HG02642 (cell line): ENCODE data around the gene FAM151B.

ENCODE experiments used
- ATAC-seq: cut with Tn5 transposase; IDR thresholded peaks from one replicate; pipeline ENCODE4 v1.9.1; 2021; ENCODE audit warnings: mild to moderate bottlenecking; ENCODE audit not compliant: unreplicated experiment, poor library complexity

Gene FAM151B

DNA sequence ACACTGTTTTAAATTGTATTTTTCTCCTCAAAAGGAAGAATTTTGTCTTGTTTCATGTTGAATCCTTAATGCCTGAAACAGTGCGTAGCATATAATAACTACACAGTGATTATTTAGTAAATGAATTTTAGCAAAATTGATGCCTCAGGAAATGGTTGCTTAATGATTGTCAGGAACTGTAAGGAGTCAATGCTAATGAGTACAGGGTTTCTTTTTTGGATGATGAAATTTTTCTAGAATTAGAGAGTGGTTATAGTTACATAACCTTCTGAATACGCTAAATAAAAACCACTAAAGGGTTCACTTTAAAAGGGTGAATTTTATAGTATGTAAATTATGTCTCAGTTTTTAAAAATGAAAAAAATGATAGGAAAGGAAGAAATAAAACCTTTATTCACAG, 14.9 kb downstream of the FAM151B start:
- no peak for ATAC-seq

DNA sequence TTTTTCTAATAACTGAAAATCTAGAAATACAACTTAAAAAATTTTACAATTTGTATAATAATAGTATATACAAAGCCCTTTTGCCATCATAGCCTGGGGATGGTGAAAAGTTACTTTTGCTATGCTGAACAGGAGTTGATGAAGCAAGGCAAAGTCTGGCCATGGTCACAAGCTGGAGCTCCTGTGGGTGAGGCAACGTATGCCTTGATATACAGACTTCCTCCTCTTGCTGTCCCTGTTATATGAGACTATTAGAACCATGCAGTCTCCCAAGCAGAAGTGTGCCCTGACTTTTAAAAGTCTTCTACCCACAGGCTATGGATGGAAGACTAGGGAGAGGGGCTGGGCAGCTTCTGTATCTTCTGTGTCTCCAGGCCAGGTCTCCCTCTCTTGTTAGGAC, 15.7 kb downstream of the FAM151B start:
- ATAC-seq: no peak

DNA sequence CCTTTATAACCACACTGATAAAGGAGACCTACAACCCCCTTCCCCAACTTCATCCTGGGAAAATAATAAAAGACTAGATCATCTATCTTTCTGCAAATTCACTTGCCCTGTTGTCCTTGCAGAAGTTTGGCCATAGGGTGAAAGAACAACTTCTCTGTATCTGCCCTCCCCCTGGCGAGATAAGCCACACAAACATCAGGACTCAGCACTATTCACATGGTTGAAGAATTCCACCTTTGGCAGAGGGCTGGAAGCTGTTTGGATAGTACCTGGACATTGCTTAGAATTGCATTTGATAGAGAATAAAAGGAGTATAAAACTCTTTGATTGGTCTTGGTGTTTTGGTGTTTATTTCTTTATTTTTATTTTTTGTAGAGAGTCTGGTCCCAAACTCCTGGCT, 16.9 kb downstream of the FAM151B start:
- ATAC-seq: no peak

DNA sequence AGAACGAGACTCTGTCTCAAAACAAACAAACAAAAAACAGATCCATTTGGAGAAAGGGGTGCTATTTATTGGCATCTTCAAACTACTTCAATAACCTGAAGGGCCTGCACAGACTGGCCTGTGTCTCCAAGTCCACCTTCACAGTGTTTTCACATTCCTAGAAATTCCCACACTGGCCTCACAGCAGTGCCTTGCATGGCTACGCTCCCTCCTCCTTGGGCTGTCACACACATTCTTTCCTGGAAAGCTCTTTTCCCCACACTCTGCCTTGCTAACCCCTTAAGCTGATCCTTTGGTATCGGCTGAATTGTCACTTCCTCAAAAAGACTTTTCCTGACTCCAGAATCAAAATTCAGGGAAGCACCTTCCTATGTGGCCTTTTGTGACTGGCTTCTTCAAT, 19.8 kb downstream of the FAM151B start:
- no peak for ATAC-seq

DNA sequence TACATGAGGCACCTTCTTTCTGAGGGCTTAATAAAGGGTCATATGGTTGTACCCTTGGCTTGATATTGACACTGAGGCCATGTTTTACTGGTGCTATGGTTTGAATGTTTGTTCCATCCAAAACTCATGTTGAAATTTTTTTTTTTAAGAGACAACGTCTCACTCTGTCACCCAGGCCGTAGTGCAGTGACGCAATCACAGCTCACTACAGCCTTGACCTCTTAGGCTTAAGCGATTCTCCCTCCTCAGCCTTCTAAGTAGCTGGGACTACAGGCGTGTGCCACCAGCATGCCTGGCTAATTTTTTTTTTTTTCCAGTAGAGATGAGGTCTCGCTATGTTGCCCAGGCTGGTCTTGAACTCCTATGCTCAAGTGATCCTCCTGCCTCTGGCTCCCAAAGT, 20.9 kb downstream of the FAM151B start:
- no peak for ATAC-seq

DNA sequence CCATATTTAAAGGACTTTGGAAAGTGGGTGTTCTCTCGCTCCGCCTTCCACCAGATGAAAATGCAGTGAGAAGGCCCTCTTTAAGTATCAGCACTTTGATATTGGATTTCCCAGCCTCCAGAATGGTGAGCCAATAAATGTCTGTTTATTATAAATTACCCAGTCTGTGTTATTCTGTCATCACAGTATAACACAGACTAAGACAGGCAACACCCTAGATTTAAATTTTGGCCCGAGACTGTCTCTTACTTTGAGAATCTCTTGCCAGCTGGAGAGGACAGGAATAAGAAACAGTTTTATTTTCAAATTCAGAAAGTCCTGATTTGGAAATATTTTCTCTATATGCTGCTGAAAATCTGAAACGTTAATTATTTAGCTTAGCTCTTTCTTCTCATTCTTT, 21.5 kb downstream of the FAM151B start:
- no peak for ATAC-seq

DNA sequence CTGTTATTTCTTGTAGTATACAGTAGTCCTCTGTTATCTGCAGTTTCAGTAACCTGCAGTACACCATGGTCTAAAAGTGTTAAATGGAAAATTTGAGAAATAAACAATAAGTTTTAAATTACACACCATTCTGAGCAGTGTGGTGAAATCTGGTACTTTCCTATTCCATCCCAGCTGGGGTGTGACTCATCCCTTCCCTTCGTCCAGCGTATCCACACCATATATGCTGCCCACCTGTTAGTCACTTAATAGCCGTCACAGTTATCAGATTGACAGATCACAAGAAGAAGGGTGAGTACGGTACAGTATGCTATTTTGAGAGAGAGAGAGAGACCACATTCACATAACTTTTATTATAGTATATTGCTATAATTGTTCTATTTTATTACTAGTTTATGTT, 28.9 kb downstream of the FAM151B start:
- ATAC-seq: no peak

DNA sequence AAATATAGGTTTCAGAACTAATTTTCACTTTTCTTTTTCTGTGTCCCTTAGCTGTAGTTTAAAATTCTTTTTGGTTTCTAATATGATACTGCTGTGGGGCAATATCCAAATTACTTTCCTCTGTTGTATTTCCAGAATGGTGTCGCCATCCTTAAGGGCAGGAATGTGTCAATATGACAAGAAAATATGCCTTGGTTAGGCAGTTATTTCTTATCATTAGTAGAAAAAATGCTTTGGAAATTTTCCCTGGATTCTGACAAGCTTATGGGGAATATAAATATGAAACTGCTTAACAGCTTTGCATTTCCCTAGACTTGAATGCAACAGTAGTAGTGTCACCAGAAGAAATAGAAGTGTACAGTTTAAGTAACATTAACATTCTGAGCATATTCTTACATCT, 52.8 kb downstream of the FAM151B start:
- no peak for ATAC-seq

DNA sequence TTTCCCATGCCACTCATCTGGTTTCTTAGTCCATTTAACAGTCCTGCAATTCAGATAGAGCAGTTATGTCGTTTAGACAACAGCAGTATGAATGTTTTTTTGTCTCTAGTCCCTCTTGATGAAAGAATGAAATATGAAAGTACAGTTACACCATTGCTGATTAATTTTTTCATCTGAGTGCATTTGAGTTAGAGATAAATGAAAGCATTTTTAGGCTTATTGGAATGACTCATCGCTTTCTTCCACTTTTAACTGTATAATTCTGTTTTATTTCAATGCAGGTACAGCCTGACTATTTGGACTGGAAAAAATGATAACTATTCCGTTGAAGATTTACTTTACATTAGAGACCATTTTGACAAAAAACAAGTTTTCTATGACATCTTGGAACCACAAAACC, 53.5 kb downstream of the FAM151B start:
- ATAC-seq: no peak

DNA sequence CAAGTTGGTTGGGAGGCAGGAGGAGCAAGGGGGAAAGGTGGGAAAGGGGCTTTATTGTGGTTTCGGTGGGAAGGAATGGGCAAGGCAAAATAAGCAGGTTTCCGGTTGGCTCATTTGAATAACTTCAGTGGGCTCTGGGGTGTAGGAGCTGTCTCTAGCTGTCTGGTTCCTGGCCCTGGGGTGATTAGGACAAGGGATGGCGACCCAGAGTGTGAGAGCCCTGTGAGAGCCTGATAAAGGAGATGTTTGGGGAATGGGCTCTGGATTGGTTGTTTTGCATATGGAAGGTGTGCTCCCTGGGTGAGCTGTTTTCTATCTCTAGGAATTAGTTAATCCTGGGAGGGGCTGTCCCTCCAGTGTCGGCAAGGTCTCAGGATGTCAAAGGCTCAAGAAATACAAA, 66.7 kb downstream of the FAM151B start:
- ATAC-seq: no peak

DNA sequence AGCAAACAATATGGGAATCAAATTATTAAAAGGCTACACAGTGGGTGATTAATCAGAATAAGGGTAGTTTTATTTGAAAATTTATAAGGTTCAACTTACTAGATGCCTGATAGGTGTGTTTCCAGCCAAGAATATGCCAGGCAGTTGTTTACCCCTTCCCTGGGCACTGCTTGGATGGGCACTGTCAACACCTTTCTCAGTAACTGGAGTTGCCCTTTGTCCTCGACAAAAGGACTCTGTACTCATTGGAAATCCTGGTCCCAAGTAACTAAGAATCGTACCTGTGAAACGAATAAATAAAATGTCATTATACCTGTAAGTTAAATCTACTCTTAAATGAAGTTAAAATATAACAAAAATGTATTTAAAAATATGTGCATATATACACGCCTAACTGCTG, 67.2 kb downstream of the FAM151B start:
- ATAC-seq: no peak

DNA sequence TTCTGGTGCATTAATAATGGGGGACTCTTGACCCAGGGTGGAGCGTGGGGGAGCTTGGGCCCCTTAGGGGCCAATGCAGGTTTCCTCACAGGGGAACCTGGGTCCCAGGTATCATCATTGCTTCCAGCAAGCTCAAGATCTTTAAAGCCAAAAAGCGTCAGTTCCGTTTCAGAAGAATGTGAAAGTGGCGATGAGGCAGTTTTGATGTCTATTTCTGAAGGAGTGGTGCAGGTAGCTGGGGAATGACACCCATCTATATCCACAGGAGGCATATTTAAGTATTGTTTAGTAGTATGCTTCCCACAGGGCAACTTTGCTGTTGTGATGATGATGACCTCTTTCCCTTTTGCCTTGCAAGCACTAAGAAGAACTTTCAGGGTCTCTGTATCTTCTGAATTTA, 71.3 kb downstream of the FAM151B start:
- no peak for ATAC-seq

DNA sequence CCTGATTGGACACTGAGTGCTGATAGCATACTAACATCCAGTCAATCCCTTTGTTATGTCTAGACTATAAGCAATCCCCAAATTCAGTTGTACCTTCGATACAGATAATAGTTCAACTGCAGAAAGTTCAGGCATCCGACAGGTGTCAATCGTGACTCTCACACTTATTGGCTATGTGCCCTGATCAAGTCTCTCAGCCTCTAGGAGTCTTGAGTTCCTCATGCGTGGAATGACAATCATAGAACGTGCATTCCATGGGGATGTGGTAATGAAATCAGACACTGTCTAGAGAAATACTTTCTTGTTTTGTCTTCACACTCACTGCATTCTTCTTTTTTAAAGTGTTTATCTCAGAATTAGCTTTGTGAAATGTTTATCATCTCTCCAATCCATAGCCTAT, 77.4 kb downstream of the FAM151B start:
- no peak for ATAC-seq

DNA sequence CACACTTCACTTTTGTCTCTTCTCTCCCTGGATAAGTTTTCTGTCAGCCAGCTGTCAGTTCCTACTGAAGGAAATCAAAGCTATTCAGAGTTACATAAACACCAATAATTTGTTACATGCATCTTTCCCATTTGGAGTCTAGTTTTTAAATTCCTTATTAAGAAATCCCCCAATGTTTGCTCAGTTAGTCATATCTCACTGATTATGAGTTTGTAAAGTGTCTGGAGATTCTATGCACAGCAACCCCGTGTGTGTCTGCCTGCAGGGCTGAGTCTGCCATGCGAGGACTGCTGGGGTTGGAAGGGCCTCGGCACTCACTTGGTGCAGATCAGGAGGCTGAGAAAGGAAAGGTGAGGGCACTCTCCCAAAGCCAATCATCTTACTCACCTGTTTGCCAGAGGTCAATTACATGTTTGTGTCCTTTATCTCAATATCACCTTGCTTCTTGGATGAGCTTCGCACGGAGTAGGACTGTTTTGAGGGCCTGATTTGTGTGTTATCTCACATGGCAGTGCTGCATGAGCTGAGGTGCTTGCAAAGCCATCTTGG, 78.9 kb downstream of the FAM151B start:
- no peak for ATAC-seq

DNA sequence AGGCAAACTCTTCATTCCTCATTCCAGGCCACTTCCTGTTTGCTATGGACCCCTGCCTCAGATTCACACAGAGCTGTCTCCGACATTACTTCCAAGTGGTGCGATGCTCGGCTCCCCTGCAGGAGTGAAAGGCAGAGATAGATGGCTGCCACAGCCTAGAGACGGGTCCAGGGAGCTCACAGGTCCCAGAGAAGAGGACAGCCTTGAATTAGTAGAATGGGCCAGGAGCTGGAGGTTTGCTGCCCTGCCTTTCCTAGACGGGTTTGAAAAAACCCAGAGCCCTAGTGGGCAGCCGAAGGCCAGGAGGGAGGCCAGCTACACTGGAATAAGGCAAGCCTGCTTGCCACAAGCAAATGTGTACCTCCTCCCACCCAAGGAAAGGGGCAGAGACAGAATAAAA, 80.4 kb downstream of the FAM151B start:
- no peak for ATAC-seq

DNA sequence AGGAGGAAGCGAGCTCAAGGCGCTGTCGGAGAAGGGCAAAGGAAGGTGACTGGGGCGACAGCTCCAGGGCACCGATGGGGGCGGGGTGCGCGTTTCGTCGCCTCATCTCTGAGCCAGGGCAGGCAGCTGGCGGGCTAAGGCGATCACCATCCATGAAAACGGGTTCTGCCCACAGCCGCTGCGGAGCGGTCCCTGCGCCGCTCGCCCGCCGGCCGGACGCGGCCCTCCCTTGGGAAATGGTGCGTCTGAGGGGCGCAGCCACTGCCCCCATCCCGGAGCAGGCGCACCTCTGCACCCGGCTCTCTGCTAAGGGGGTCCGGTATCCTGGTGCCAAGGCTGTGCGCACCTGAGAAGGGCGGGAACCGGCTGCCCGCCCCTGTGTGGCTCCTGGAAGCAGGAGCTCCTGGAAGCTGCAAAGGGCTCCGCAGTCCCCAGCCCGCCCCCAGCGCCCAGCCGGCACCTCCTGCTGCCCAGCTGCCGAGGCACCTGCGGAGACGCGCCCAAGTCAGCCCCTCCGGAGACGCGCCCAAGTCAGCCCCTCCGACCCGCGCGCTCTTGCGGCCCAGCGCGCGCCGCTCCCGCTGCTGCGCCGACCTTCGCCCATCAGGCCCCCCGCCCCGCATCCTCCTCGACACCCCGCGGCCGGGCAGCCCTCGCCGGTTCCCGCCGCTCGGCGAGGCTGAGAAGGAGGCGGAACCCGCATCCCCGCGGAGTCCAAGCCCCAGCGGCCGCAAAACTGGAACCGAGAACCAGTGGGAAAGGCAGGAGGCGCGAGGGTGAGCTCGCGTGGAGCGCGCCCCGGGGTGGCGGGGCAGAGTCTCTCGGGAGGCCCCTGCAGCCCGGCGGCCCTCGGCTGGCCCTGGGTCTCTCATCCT, 81.4 kb downstream of the FAM151B start:
- ATAC-seq: no peak

DNA sequence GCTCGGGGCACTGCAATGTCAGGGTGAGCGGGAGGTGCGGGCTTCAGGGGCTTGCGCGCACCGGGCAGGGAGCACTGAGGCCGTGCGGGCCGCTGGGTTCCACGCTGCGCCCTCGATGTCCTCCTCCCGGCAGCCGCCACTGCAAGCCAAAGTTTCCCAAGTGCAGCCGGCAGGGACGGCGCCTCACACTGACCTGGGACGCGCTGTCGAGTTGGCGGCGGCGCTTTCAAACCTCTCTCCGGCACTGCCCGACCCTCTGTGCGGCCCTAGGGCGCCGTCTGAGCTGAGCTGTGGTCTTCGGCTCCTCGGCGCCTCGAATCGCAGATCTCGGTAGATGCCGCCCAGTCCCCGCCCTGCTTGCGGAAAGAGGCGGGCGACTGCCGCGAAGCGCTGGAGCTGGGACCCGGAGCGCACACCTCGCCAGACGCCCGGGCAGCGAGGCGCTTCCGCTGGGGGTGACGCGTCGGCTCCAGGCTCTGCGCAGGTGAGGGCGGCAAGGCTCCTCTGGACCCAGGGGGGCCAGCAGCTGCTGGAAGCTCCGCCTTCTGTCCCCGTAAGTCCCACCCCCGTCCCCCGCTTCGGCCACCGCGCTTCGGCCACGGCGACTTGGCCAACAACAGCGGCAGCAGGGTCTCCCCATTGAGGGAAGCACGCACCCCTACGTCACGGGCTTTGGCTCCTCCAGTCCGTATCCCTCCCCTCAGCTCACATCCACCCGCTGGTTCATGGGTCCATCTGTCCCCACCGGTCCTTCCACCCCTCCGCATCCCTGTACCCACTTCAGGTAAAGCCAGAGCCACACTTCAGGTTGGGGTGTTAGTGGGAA, 82.3 kb downstream of the FAM151B start, which contains the start of gene ANKRD34B:
Gene ANKRD34B, minus strand, starts transcription at position 320 of the 826 bp plus-strand sequence. CDS start 10,261 bp downstream, outside the sequence.
- no peak for ATAC-seq

DNA sequence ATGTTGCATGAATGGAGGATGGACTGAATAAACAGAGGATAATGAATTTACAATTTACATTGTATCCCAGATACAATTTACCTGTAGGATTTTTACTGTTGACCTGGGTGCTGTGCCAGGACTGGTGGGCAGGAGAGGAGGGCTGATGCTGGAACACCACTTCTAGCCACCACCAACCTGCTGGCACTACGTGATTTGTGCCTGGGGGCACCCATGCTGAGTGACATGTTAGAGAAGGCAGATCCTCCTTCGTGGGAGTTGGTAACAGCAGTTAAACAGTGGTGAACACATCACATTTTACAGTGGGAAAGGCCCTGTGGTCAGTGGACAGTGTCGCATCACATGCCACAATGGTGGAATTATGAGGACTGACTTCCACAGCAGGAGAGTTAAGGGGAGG, 85.2 kb downstream of the FAM151B start:
- ATAC-seq: no peak

DNA sequence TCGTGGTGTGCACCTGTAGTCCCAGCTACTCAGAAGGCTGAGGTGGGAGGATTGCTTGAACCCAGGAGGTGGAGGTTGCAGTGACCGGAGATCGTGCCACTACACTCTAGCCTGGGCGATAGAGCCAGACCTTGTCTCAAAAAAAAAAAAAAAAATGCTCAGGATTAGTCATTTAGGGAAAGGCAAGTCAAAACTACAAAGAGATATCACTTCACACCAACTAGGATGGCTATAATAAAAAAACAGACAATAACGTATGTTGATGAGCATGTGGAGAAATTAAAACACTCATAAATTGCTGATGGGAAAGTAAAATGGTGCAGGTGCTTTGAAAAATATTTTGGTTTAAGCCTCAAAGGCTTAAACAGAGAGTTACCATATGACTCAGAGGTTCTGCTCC, 88.5 kb downstream of the FAM151B start:
- ATAC-seq: no peak

DNA sequence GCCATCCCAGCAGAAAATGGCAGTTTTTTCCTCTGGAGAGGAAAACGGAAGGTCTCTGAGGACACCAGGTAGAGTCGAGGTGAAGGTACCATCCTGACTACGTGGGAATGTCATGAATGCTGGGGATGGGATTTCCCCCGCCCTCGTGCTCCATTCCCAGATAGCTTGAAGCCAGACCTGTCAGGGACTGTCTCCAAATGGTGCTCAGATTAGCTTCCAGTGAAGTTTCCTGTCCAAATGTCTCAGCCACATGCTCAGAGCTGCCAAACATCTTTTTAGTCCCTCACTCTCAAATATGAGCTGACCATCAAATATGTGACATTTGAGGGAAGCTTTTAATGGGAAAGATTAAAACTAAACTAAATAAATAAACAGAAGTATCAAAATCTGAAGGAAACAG, 89.8 kb downstream of the FAM151B start:
- no peak for ATAC-seq

DNA sequence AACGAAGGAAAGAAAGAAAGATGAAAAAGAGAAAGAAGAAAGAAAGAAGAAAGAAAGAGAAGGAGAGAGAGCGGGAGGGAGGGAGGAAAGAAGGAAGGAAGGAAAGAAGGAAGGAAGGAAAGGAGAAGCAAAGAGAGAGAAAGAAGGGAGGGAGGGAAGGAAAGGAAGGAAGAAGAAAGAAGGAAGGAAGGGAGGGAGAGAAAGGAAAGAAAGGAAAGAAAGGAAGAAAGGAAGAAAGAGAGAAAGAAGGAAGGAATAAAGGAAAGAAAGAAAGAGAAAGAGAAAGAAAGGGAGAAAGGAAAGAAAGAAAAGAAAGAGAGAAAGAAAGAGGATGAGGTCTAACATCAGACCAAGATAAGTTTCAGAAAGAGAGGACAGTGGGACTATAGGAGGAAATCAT, 91.2 kb downstream of the FAM151B start:
- ATAC-seq: no peak
